ENCODE measurements around the gene SCTR.
A peak's percentile ranks its signal among the peaks of the same experiment; 100 is the strongest.

Gene SCTR

DNA sequence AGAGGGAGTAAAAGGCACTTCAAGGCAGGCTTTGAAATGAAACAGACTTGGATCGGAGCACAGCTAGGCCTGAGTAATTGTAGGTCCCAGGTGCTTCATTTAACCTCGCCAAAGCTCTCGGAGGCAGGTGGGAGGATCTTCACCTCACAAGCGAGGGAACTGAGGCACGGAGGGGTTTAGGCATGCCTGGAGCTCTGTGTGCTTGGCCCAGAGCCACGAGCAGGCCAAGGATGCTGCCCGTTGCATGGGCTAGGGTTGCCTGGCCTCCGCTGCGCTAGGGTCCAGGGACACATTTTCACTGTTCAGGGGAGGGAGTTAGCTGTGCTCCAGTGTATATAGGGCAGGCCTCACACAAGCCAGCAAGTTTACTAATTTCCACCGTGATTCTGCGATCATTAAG is 81.4 kb downstream of the SCTR start:
- no peak for DNase-seq (ENCODE audit: low read depth)

DNA sequence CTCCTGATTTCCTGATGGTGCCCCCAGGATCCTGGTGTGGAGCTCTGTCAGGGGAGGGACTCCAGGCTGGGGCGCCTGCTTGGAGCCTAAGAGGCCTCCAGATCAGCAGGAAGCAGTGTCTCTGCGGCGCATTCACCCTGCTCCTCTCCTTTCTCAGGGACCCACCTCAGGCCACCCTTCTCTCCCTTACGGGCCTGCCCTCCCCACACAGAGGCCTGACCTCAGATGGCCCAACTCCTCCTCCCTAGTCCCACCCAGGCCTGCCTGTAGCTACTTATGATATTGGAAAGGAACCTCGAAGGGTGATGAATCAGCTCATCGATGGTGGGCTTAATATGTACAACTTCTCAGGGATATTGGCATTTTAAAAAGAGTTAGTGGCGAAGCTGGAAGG is 82.1 kb downstream of the SCTR start:
- no peak for DNase-seq (ENCODE audit: low read depth)

DNA sequence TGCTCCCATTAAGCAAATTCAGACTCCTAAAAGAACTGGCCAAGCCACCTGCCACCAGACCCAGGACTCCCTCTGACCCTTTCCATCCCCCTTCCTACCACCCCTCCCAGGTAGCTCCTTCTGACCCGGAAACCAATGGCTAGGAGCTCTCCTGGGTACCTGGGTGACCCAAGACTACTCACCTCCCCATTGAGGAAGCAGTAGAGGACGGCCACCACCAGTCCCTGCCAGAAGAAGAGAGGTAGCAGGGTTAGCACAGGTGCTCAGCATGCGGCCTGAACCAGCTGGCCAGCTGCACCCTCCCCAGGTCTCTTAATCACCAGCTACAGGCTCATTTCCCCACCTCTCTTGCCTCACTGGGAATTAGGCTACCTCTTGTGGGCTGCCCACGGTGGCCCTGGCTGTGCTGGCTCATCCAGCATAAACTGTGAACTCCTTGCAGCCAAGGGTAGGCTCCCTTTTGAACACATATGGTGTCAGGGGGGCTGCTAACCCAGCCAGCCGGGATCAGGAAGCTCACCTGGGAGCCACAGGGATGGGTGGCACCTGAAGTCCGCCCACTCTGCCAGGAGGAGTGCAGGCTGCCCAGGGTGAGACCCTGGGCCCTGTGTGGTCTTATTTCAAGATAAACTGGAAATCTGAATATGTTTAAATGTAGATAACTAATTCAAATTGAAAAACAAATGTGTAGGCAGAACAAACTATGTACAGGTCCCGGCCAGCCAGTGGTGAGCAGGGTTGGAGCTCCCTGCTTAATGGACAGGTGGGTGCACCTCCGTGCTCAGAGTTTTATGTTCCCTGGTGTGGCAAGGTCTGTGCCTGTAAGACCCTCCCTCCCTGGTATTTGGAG is 82.7 kb downstream of the SCTR start:
- DNase-seq (ENCODE audit: low read depth): no peak

DNA sequence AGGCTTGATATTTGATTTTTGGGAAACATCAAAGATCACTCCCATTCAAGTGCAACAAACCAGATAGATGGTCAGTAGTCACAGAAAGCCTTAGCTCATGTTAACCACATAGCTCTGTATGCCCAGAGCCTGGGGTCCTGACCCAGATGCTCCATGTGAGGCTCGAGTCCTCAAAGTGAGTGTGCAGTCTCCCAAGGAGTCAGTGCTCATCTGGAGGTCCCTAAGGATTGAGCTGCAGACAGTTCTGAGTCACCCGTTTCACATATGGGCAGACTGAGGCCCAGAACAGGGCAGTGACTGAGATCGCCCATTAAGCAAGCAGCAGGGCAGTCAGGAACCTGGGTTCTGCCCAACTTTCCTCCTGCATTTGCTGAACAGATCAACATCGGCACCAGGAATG is 83.4 kb downstream of the SCTR start:
- no peak for DNase-seq (ENCODE audit: low read depth)

DNA sequence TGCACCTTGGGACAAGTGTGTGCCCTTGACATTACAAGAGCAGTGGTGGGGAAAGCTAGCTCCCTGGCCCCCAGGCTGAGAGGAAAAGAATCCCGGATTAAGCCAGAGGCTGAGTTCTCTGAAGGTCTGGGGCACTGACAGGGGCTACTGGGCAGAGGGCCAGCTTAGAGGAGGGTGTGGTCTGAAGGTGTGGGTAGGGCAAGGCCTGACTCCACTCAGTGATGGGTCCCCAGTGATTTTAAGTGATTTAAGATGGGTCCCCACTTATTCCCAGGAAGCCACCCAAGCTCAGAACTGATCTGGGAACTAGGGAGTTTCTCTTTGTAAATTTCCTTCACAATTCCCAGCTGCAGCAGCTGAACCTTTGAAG is 83.8 kb downstream of the SCTR start:
- DNase-seq (ENCODE audit: low read depth): no peak

DNA sequence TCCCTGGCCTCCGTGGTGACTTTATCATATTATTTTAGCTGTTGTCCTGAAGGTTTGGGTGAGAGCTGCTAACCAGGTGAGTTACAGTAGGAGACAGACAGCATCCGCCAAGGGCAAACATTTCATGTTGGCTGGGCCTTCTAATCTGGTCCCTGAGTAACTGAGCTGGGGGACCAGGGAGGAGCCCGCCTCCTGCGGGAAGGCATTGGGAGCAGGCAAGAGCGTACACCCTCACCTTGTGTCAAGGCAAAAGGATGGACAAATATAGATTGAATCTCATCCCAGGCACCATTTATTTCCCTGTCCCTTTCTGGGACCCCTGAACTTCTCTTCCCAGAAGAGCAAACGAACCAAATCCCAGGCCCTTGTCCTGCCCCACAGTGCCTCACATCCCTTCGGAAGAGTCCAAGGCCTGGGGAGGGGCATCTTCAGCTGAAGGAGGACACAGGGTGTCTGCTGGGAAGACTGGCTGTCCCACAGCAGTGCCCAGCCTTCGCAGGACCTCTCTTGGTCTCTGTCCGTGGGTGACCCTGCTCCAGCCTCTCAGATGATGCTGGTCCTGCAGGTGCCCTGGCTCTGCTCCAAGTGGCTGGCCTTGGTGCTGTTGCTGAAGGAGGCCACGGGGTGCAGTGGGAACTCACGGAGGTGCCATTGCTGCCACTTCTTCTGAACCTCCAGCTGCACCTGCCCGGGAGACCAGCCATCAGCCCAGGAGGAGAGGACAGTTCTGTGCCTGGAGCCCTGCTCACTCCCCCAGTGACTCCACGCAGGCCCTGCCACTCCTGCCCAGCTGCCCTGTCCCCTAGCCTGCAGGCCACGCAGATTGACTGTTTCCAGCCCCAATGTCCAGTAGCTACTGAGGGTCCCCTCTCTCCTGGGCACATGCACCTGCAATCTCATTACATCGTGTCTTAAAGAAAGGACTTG is 84.4 kb downstream of the SCTR start:
- DNase-seq (ENCODE audit: low read depth): no peak

DNA sequence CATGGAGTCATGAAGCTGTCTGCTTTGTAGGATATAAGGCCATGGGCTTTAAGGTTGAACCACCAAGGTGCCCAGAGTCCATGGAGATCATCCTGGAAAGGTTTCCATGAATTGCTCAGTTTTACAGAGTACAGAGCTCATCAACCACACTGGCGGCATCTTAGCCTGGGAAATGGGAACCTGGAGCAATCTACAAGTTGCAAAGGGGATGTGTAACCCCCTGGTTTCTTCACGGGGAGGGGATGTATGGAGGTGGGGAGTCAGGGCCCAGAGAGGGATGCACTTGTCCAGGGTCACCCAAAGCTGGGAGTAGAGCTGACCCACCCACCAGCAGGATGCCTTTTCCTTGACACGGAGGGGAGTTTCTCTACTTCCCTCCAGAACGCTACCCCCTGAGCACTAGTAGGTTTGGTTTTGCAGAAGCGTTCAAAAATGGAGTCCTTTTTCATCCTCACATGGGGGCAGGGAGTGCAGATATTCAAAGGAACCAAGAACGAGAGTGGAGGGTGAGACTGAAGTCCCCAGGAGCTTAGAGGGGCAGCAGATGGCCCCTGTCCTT is 85.5 kb downstream of the SCTR start:
- DNase-seq (ENCODE audit: low read depth): no peak

DNA sequence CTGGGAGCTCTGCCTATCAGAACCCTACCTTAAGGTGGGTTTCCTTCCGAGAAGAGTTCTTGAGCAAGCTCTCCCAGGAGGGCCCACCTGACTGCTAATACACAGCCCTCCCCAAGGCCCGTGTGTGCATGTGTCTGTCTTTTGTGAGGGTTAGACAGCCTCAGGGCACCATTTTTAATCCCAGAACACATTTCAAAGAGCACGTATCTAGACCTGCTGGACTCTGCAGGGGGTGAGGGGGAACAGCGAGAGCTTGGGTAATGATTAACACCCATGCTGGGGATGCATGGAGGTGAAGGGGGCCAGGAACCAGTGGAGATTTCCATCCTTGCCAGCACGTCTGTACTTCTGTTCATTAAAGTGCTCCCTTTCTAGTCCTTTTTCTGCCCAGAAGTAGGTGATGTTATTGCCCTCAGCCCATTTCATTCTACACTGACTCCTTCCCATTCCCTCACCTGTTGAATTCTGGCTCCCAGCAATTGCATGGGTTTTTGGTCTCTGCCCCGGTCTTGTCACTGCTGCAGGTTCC is 86.1 kb downstream of the SCTR start:
- no peak for DNase-seq (ENCODE audit: low read depth)

DNA sequence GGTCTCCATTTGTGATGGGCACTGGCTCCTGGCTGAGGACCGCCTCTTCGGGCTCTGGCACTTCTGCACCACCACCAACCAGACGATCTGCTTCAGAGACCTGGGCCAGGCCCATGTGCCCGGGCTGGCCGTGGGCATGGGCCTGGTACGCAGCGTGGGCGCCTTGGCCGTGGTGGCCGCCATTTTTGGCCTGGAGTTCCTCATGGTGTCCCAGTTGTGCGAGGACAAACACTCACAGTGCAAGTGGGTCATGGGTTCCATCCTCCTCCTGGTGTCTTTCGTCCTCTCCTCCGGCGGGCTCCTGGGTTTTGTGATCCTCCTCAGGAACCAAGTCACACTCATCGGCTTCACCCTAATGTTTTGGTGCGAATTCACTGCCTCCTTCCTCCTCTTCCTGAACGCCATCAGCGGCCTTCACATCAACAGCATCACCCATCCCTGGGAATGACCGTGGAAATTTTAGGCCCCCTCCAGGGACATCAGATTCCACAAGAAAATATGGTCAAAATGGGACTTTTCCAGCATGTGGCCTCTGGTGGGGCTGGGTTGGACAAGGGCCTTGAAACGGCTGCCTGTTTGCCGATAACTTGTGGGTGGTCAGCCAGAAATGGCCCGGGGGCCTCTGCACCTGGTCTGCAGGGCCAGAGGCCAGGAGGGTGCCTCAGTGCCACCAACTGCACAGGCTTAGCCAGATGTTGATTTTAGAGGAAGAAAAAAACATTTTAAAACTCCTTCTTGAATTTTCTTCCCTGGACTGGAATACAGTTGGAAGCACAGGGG is 87.1 kb downstream of the SCTR start:
- no peak for DNase-seq (ENCODE audit: low read depth)

DNA sequence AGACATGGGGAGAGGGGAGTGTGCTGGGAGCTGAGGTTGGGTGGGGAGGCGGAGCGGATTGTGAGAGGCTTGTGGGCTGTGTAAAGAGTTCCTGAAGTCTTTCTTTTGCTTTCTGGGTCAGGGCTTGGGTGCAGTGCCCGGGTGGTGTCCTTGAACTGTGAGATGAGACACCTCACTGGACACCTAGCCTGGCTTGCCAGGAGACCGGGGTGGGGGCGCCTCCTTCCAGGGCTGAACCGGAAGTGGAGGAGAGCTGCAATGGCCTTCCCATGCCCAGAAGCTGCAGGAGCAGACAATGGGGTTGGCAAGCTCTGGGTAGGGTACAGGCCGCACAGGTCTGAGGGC is 88.4 kb downstream of the SCTR start:
- DNase-seq (ENCODE audit: low read depth): no peak

DNA sequence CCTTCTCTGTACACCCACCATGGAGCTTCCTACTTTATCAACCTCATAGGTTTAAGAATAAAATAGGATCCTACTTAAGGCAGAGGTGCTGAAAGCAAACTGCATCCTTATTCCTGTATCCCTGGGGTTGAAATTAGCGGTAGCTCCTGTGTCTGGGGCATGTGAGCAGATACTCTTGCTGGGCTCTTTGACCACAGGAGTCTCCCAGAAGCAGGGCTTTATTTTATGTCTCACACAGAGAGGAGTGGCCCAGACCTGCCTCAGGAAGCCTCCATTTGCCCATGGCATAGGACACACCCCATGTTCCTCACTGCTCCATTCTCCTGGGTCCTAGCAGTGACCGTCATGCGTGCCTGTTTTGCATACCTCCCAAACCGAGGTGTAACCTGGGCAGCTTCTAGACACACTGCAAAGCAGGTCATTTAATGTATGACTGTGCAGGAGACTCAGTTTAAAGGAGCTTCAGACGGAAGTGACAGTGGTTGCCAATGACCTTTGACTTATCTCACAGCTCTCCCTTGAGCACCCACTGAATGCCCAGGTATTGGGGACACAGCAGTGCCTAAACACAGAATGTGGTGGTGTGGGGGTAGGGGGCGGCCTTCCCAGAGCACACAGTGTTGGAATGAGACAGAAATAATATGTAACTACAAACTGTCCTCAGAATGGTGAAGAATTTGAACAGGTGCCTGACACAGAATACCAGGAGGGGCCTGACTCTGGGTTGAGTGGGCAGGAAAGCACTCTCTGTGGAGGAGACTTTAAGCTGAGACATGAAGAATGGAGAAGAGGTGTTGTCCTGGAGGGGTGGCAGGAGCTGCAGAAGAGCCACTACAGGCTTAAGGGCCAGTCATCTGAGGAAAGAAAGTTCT is 89.0 kb downstream of the SCTR start:
- DNase-seq (ENCODE audit: low read depth): no peak

DNA sequence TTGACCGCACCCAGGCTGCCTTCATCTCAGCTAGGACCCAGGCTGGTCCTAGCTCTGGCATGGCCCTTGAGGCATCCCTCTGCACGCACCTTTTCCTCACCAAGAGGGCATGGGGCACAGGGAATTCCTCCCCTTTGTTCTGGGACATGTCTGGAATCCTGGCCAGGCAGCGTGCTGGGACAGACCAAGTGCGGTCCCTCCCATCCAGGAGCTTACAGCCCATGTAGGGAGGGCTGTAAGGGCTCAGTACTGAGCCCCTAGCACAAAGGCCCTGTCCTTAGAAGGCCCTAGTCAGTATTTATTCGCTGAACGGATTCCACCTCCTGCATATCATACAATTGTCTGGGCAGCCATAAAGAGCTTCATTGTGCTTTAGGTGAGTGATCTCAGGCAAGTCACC is 89.6 kb downstream of the SCTR start:
- no peak for DNase-seq (ENCODE audit: low read depth)

DNA sequence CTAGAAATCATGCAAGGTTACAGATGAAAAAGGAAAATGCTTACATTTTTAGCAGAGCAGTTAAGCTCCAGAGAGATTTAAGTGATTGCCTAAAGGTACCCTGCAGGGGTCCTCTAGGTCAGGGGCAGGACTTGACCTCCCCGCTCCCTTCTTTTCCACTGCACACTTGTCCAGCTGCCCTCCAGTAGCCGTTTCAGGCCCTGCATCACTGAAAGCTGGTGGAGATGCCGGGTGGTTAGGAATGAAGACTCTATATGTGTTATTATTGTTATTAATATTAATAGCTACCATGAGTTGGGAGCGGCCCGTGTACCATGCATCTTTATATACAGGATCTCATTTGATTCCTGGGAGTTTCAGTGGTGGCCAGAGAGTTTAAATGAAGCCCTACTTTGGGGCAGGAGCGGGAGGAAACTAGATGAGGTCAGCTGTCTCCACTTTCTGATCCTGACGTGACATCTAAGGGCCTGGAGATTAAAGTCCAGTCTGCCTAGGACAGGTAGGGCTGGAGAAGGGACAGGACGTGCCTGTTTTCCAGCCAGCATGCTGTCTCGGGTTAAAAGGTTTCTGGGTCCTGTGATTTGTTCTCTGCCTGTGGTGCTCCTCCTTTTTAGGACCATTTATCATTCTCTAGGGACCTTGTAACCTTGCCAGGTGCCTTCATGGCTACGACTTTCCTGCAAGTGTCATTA is 90.5 kb downstream of the SCTR start:
- no peak for DNase-seq (ENCODE audit: low read depth)

DNA sequence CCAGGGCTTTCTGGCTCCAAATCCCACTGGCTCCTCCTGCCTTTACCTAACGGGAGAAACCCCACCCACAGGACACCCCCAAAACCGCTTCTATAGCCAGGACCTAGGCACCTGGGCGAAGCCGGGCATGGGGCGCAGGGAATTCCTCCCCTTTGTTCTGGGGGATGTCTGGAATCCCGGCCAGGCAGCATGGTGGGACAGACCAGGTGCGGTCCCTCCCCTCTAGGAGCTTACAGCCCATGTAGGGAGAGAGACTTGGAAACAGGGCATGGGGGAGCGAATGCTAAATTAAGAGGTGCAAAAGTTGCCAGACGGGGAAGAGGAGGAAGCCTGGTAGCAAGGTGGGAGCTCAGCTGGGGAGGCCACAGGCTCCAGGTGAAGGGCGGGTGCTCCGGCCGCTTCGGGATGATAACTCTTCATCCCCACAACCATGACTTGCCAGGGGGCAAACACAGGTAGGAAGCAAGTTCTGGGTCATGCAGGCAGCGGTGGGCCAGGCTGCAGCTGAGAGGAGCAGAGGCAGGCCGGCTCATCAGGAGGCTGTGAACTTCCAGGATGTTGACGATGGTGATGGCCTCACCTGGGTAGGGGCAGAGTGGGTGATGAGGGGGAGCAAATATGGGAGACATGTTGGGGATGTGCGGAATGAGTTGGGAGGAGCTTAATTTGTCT is 91.3 kb downstream of the SCTR start:
- DNase-seq (ENCODE audit: low read depth): no peak

DNA sequence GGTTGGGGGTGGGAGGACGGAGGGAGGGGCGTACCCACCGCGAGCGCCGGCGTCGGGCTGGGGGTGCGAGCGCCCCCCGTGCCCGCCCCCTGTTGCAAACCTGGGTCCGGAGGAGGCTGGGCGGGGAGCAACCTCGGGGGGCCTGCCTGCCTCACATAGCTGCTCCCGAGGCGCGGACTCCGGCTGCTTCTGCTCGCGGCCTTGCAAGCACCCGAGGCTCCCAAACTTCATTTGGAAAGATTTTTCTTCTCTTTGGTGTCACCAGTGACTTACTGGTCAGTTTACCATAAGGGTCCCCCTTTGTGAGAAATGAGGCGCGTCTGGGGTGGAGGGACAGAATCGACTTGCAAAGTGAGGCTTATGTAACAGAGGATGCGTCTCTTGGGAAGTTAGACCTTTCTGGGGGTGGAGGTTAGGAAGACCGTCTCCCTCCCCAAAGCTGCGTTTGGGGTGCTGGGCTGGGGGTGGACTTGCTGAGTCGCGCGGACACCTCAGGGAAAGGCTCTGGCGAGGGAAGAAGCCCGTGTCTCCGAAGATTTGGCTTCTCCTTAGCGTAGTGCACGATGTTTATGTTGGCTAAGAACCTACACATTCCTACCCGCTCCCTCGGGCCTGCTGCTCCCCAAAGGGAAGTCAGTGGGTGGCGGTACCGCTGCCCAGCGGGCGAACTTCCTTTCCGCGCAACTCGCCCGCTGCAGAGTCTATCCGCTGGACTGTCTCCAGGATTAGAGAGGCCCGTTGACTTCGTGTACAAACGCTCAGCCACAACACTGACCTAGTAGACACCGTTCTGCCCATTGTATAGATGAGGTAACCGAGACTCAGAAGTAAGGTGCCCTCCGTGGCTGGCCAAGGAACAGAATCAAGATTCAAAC is 92.1 kb downstream of the SCTR start:
- no peak for DNase-seq (ENCODE audit: low read depth)

DNA sequence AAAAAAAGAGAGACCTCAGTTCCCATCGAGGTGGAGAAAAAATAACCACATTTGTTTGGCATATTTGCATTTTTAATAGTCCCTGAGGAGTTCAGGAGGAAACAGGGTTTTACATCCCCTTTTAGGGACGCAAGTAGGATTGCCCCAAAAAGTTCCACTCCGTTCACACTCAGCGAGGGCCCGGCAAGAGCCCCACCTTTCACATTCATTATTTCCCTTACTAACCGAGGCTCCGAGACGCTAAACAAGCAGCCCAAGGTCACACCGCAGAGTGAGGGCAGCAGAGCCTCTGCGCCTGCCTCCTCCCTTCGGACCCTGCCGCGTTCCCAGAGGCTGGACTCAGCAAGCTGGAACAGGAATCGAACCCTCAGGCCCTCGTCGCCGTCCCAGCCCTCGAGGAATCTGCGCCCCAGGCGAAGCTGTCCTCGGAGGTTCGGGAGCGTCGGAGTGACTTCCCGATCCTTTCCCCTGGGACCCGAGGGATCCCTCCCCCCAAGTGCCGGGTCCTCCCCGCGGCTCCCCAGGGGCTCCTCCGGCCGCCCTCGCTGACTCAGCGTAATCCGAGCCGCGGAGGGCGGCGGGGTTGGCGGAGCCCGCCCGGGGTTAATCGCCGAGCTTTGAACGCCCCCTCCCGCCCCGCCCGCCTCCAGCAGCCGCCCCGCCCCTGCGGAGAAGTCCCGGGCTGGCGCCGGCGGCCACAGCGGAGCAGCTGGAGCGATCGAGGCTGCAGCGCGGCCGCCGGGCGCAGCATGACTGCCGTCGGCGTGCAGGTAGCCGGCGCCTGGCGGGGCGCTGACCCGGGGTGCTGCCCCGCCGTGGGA is 92.9 kb downstream of the SCTR start, which contains the start of gene TMEM37:
Gene TMEM37, plus strand, starts transcription at position 700 of the 821 bp plus-strand sequence. Its CDS starts 50 bp downstream, at position 750.
- DNase-seq (ENCODE audit: low read depth): peak; percentile 26

DNA sequence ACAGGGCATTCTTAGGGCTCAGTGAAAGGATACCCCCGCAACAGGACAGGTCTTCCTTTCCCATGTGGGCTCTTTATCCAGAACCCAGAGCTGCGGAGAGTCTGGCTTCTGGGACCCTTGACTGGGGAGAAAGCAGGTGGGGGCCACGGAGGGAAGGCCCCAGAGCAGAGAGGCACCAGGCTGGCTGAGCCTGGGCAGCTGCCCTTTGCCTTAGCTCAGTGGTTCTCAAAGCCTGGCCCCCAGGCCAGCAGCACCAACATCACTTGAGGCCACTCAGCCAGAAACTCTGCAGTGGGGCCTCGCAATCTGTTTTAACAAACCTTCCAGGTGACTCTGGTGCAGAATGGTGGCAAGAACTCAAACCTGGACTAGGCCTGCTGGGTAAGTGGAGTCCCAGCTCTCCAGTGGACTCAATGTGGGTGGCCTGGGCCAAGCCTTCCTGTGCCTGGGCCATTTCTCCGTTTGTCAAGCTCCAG is 94.2 kb downstream of the SCTR start:
- no peak for DNase-seq (ENCODE audit: low read depth)

All from HS-27A (cell line).